GM10248 (cell line): ENCODE results near the gene POLA1.

Experiments
- CTCF ChIA-PET: fragments of 300-600 bp; sonication (Branson Sonifier 250); formaldehyde crosslinking; extraction: SDS; loops from one replicate; lab custom pipeline; 2021; ENCODE audit warnings: antibody characterized with exemption; lab: Yijun Ruan, JAX
- POLR2A ChIA-PET: fragments of 350-650 bp; sonication (Branson Sonifier 250); formaldehyde crosslinking; extraction: SDS; loops from one replicate; lab custom pipeline; 2020; ENCODE audit warnings: antibody characterized with exemption; lab: Yijun Ruan, JAX
- DNase-seq: peaks from one replicate; pipeline ENCODE4 v3.0.0; 2012; ENCODE audit errors: extremely low spot score
- TF ChIP-seq, protein P1 (sequence below): IDR thresholded peaks from 2 replicates; pipeline ENCODE4 v1.5.1; 2012; ENCODE audit warnings: mild to moderate bottlenecking, low read depth; ENCODE audit errors: extremely low read depth, missing control alignments, control extremely low read depth

Gene POLA1

DNA sequence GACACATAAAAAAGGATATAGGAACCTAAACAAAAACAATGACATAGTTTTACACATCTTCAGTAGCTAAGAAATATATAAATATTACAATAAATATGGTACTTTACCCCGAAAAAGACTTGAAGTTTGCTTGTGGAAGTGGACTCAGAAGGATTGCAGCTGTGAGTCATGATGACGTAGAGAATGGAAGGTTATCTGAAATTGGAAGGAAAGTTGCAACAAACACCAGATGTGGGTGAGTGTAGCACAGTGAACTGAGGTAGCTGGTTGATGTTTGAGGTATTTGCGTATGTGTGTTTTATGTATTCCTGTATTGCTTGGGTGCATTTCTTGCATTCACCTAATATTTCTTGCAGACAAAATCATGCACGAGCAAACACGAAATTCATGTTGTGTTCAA, 209.1 kb downstream of the POLA1 start:
- TF ChIP-seq, protein P1, sequence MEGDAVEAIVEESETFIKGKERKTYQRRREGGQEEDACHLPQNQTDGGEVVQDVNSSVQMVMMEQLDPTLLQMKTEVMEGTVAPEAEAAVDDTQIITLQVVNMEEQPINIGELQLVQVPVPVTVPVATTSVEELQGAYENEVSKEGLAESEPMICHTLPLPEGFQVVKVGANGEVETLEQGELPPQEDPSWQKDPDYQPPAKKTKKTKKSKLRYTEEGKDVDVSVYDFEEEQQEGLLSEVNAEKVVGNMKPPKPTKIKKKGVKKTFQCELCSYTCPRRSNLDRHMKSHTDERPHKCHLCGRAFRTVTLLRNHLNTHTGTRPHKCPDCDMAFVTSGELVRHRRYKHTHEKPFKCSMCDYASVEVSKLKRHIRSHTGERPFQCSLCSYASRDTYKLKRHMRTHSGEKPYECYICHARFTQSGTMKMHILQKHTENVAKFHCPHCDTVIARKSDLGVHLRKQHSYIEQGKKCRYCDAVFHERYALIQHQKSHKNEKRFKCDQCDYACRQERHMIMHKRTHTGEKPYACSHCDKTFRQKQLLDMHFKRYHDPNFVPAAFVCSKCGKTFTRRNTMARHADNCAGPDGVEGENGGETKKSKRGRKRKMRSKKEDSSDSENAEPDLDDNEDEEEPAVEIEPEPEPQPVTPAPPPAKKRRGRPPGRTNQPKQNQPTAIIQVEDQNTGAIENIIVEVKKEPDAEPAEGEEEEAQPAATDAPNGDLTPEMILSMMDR, result no peak
- ChIA-PET CTCF (interaction anchor here (1.3 kb wide), 1 partner anchor 26 kb away, joined by 3 read pairs; no protein-coding TSS in a partner anchor), POLR2A (no interaction called here)
- DNase-seq, result no peak

DNA sequence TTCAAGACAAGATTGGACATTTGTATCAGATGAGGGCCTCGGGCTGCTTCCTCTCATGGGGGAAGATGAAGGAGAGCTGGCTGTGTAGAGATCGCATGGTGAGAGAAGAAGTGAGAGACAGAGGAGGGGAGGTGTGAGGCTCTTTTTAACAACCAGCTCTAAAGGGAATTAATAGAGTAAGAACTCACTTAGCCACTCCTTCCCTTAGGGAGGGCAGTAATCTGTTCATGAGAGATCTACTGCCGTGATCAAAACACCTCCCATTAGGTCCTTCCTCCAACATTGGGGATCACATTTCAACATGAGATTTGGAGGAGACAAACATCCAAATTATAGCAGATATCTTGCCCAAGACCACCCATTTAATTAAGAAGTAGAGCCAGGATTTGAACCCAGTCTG, 225.0 kb downstream of the POLA1 start:
- DNase-seq, result no peak
- CTCF ChIA-PET, result interaction anchor here (1.2 kb wide), 1 partner anchor 20 kb away, joined by 3 read pairs; no protein-coding TSS in a partner anchor
- TF ChIP-seq, protein P1, result no peak
- POLR2A ChIA-PET, result no interaction called here

DNA sequence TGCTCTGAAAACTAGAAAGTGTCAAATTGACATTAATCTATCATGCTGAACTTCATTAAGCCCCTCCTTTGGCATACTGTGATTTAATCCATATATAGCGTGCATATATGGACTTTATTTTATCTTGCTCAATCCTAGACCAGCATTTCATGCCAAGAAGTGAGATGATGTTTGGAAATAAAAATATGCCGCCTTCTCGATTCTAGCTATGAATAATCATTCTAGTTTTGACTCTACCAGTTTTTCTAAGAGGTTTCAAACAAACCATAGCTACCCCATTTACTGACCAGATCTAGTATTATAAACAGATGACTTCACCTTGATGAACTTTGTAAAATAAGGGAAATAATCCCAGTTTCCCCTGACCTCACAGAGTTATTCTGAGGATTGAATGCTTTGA, 227.1 kb downstream of the POLA1 start:
- ChIA-PET CTCF (interaction anchor here (0.9 to 1.9 kb wide), 2 partner anchors 41 to 82 kb away, joined by 3 to 4 read pairs; no protein-coding TSS in a partner anchor), POLR2A (no interaction called here)
- TF ChIP-seq, protein P1, result no peak
- DNase-seq, result peak; percentile 8

DNA sequence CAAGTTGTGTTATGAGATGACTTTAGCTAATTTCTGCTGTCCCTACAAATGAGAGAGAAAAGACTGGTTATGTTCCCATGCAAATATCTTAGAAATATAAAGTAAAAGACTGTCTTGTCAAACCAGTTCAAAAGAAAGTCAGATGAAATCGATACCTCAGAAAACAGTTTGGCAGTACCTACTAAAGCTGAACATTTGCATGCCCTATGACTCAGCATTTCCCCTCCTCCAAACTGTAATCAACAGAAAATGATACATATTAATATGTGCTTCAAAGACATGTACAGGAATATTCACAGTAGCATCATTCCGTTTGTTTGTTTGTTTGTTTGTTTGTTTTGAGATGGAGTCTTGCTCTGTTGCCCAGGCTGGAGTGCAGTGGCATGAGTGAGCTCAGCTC, 231.7 kb downstream of the POLA1 start:
- CTCF ChIA-PET, result interaction anchor here (1.7 kb wide), 1 partner anchor 87 kb away, joined by 3 read pairs; no protein-coding TSS in a partner anchor
- TF ChIP-seq, protein P1, result no peak
- no peak for DNase-seq
- POLR2A ChIA-PET, result no interaction called here

DNA sequence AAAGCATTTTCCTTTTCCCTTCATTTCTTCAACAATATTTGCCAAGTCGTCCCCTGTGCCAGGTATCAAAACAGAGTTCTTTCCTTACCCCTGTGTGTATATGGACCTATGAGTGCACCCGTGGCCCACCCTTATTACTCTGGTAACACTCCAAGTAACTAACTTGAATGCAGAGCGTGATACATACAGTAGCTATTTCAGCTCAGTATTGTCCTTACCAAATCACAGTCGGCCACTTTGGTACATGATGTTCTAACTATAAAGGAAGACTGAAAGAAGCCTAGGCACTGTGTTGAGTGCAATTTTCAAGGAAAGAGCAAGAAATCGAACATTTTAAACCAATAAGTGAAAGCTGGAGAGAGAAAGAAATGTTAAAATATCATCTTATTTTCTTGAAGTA, 233.7 kb downstream of the POLA1 start:
- no peak for DNase-seq
- ChIA-PET CTCF (interaction anchor here (0.9 kb wide), 1 partner anchor 17 kb away, joined by 3 read pairs; no protein-coding TSS in a partner anchor), POLR2A (no interaction called here)
- TF ChIP-seq, protein P1, result no peak

DNA sequence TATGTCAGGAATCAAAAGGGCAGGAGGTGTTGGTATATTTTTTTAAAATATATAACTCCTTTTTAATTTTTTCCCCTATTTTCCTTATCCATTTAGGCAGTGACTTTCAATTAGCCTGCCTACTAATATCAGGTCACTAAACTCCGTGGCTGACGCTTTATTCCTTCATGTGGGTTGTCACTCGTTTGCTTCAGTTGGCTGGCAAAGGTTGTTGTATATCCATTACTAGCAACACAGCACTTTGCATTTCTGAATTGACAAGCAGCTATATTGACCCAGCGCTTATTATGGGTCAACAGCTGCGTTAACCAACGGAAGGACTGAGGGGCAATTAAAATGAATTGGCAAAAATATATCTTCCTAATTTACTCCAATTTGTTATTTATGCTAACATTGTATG, 234.4 kb downstream of the POLA1 start:
- ChIA-PET POLR2A (no interaction called here), CTCF (interaction anchor here (0.9 kb wide), 1 partner anchor 16 kb away, joined by 3 read pairs; no protein-coding TSS in a partner anchor)
- TF ChIP-seq, protein P1, result no peak
- no peak for DNase-seq
